Neural crest cell (in vitro differentiated cells): ENCODE results near the gene CDCA3. TPM values are rescaled to one million over a fixed set of nuclear protein-coding genes. Genes with fewer than 3 reads are reported as not detected.
"Not testable (repeated sequence)": the region's sequence is repeated elsewhere in the genome, so short reads cannot be mapped to it uniquely, and the experiment has no call there.

Experiments used
- DNase-seq: peaks from one replicate; pipeline ENCODE4 v3.0.0; 2021; ENCODE audit warnings: low read depth, mixed read lengths, low spot score
- H3K27ac Mint-ChIP-seq: one replicate; pipeline ENCODE4 v1.8.0; 2021; ENCODE audit warnings: mild to moderate bottlenecking, mixed read lengths; ENCODE audit not compliant: unreplicated experiment
- H3K27me3 Mint-ChIP-seq: 2 replicates; pipeline ENCODE4 v1.8.0; 2021; ENCODE audit warnings: low read depth, mild to moderate bottlenecking, mixed read lengths
- H3K36me3 Mint-ChIP-seq: 2 replicates; pipeline ENCODE4 v1.8.0; 2021; ENCODE audit warnings: low read depth, mild to moderate bottlenecking, mixed read lengths
- H3K4me1 Mint-ChIP-seq: 2 replicates; pipeline ENCODE4 v1.8.0; 2021; ENCODE audit warnings: mixed read lengths
- H3K4me3 Mint-ChIP-seq: one replicate; pipeline ENCODE4 v1.8.0; 2021; ENCODE audit warnings: mild to moderate bottlenecking, mixed read lengths
- H3K9me3 Mint-ChIP-seq: 2 replicates; pipeline ENCODE4 v1.8.0; 2021; ENCODE audit warnings: mixed read lengths
- CTCF ChIP-seq: fragments of 200-600 bp; sonication (generic); conservative IDR thresholded peaks from 2 replicates; pipeline ENCODE4 v1.5.0; 2021; ENCODE audit warnings: antibody characterized with exemption, mild to moderate bottlenecking
- total RNA-seq: library from RNA; stranded (reverse); gene quantifications from 2 replicates; pipeline ENCODE4 v1.2.1, GENCODE V29; 2021

CDCA3 gene
- total RNA-seq, 1 donor from 2014 or later = 71.7 TPM

GRCh38 chr12:6867413-6868210, 16.5 kb upstream of the CDCA3 start, which contains the start of gene TPI1:
Gene TPI1, plus strand, starts transcription at chr12:6867531. Its CDS starts 36 bp downstream, at chr12:6867567.
- Mint-ChIP-seq H3K4me1 (peaks cover 46% of the 10 kb centered on the region), H3K9me3 (no peaks in the 10 kb centered on the region), H3K27ac (peak within 1 kb of the TSS; percentile 96), H3K27me3 (peaks cover 15% of the 10 kb centered on the region), H3K36me3 (peaks cover 34% of the 10 kb centered on the region), H3K4me3 (peak within 1 kb of the TSS; percentile 97)
- peak; percentile 44 for DNase-seq
- no peak for TF ChIP-seq CTCF

GRCh38 chr12:6866920-6867412, 15.9 kb upstream of the CDCA3 start:
- H3K4me1 Mint-ChIP-seq = peaks cover 40% of the 10 kb centered on the region
- peaks cover 11% of the 10 kb centered on the region for H3K27me3 Mint-ChIP-seq
- DNase-seq = peak; percentile 74
- H3K27ac Mint-ChIP-seq = peak overlapping the region; percentile 81
- peak overlapping the region; percentile 97 for H3K4me3 Mint-ChIP-seq
- TF ChIP-seq CTCF = no peak
- peaks cover 37% of the 10 kb centered on the region for H3K36me3 Mint-ChIP-seq
- no peaks in the 10 kb centered on the region for H3K9me3 Mint-ChIP-seq

- H3K27ac Mint-ChIP-seq = no peak overlapping the region
- peaks cover 11% of the 10 kb centered on the region for H3K27me3 Mint-ChIP-seq
- no peaks in the 10 kb centered on the region for H3K9me3 Mint-ChIP-seq
- no peak for DNase-seq
- peaks cover 36% of the 10 kb centered on the region for H3K4me1 Mint-ChIP-seq
- peak overlapping the region; percentile 97 for H3K4me3 Mint-ChIP-seq
- no peak for TF ChIP-seq CTCF
- H3K36me3 Mint-ChIP-seq = peaks cover 37% of the 10 kb centered on the region
Measured at GRCh38 chr12:6866163-6866919, 15.3 kb upstream of the CDCA3 start.

GRCh38 chr12:6865307-6865706, 14.2 kb upstream of the CDCA3 start:
- H3K4me3 Mint-ChIP-seq = peak overlapping the region; percentile 78
- H3K36me3 Mint-ChIP-seq = peaks cover 42% of the 10 kb centered on the region
- not testable (repeated sequence) for H3K27ac Mint-ChIP-seq, H3K9me3 Mint-ChIP-seq, DNase-seq
- H3K4me1 Mint-ChIP-seq = peaks cover 29% of the 10 kb centered on the region
- H3K27me3 Mint-ChIP-seq = peaks cover 11% of the 10 kb centered on the region

GRCh38 chr12:6863586-6864321, 12.7 kb upstream of the CDCA3 start:
- Mint-ChIP-seq H3K9me3 (no peaks in the 10 kb centered on the region), H3K27ac (no peak overlapping the region), H3K36me3 (peaks cover 31% of the 10 kb centered on the region), H3K4me3 (no peak overlapping the region), H3K4me1 (peaks cover 18% of the 10 kb centered on the region), H3K27me3 (peaks cover 3% of the 10 kb centered on the region)
- no peak for TF ChIP-seq CTCF
- no peak for DNase-seq
